BLaER1 treated with 17β-estradiol and CSF1 and Interleukin-3, amounts not matched to agents 10 nM and 100 nM (cell line): Measurements from ENCODE around the gene UBE3D.

Experiments used
- H3K27ac ChIP-seq, 11 experiments: shearing (Covaris generic); formaldehyde crosslinking; 2 replicates each; pipeline ENCODE4 v1.8.1; 2022
- H3K27me3 ChIP-seq, 11 experiments: shearing (Covaris generic); formaldehyde crosslinking; 2 replicates each; pipeline ENCODE4 v1.8.1; 2022
- H3K36me3 ChIP-seq, 11 experiments: shearing (Covaris generic); formaldehyde crosslinking; 2 replicates each; pipeline ENCODE4 v1.8.1; 2022
- H3K4me1 ChIP-seq, 10 experiments: shearing (Covaris generic); formaldehyde crosslinking; 2 replicates each; pipeline ENCODE4 v1.8.1; 2022
- H3K4me2 ChIP-seq, 11 experiments: shearing (Covaris generic); formaldehyde crosslinking; 2 replicates each; pipeline ENCODE4 v1.8.1; 2022
- H3K4me3 ChIP-seq, 10 experiments: shearing (Covaris generic); formaldehyde crosslinking; 2 replicates each; pipeline ENCODE4 v1.8.1; 2022
- H3K9ac ChIP-seq, 11 experiments: shearing (Covaris generic); formaldehyde crosslinking; 2 replicates each; pipeline ENCODE4 v1.8.1; 2022
- H3K9me3 ChIP-seq, 11 experiments: shearing (Covaris generic); formaldehyde crosslinking; replicated peaks in 1 of 11; 2 replicates each; pipeline ENCODE4 v1.8.1; 2022
- H4K20me1 ChIP-seq, 11 experiments: shearing (Covaris generic); formaldehyde crosslinking; 2 replicates each; pipeline ENCODE4 v1.8.1; 2022
- Cebpa-rat ChIP-seq, 11 experiments: shearing (Covaris generic); IDR thresholded peaks; 2 replicates each; pipeline ENCODE4 v1.8.1; 2022

UBE3D gene

GRCh38 chr6:83062225-83062624 is 3.4 kb downstream of the UBE3D start:
- no peaks in the 10 kb centered on the region for H3K9me3 ChIP-seq
- H4K20me1 ChIP-seq = no peaks in the 10 kb centered on the region
- H3K27ac ChIP-seq = no peak overlapping the region
- peaks cover 0 to 3% (median 0%) of the 10 kb centered on the region in 11 experiments; a peak in 1 of 22 replicates for H3K36me3 ChIP-seq
- H3K4me3 ChIP-seq = no peak overlapping the region
- H3K27me3 ChIP-seq = no peaks in the 10 kb centered on the region
- peaks cover 0 to 12% (median 6%) of the 10 kb centered on the region in 10 experiments; a peak in 6 of 20 replicates for H3K4me1 ChIP-seq
- TF ChIP-seq Cebpa-rat (IDR thresholded peaks at IDR 0.05) = no peak
- H3K9ac ChIP-seq = no peak overlapping the region
- no peak overlapping the region for H3K4me2 ChIP-seq

- peaks cover 0 to 12% (median 6%) of the 10 kb centered on the region in 10 experiments; a peak in 6 of 20 replicates for H3K4me1 ChIP-seq
- H3K4me2 ChIP-seq = no peak overlapping the region
- no peaks in the 10 kb centered on the region for H4K20me1 ChIP-seq
- no peak overlapping the region for H3K4me3 ChIP-seq
- H3K36me3 ChIP-seq = peaks cover 0 to 14% (median 0%) of the 10 kb centered on the region in 11 experiments; a peak in 4 of 22 replicates
- no peaks in the 10 kb centered on the region for H3K27me3 ChIP-seq
- H3K27ac ChIP-seq = no peak overlapping the region
- no peak overlapping the region for H3K9ac ChIP-seq
- H3K9me3 ChIP-seq = no peaks in the 10 kb centered on the region
- TF ChIP-seq Cebpa-rat (IDR thresholded peaks at IDR 0.05) = no peak
Measured at GRCh38 chr6:83061190-83061589, 4.5 kb downstream of the UBE3D start.

GRCh38 chr6:83057705-83058321 is 7.8 kb downstream of the UBE3D start:
- H3K4me3 ChIP-seq = no peak overlapping the region
- TF ChIP-seq Cebpa-rat (IDR thresholded peaks at IDR 0.05) = no peak
- no peaks in the 10 kb centered on the region for H3K27me3 ChIP-seq
- no peaks in the 10 kb centered on the region for H3K9me3 ChIP-seq
- H3K4me2 ChIP-seq = no peak overlapping the region
- no peaks in the 10 kb centered on the region for H4K20me1 ChIP-seq
- H3K4me1 ChIP-seq = peaks cover 0 to 4% (median 0%) of the 10 kb centered on the region in 10 experiments; a peak in 1 of 20 replicates
- H3K9ac ChIP-seq = no peak overlapping the region
- H3K27ac ChIP-seq = no peak overlapping the region
- H3K36me3 ChIP-seq = peaks cover 0 to 16% (median 0%) of the 10 kb centered on the region in 11 experiments; a peak in 4 of 22 replicates

- Histone ChIP-seq H3K4me2 (no peak overlapping the region), H3K4me1 (no peaks in the 10 kb centered on the region), H3K9ac (no peak overlapping the region), H3K36me3 (peaks cover 0 to 16% (median 0%) of the 10 kb centered on the region in 11 experiments; a peak in 4 of 22 replicates), H4K20me1 (no peaks in the 10 kb centered on the region), H3K27me3 (no peaks in the 10 kb centered on the region), H3K27ac (no peak overlapping the region), H3K9me3 (no peaks in the 10 kb centered on the region), H3K4me3 (no peak overlapping the region)
- TF ChIP-seq Cebpa-rat (IDR thresholded peaks at IDR 0.05) = no peak
Measured at GRCh38 chr6:83055366-83055964, 10.2 kb downstream of the UBE3D start.

- Histone ChIP-seq H3K36me3 (peaks cover 0 to 16% (median 0%) of the 10 kb centered on the region in 11 experiments; a peak in 4 of 22 replicates), H3K27me3 (no peaks in the 10 kb centered on the region), H3K4me1 (no peaks in the 10 kb centered on the region), H3K9ac (no peak overlapping the region), H3K4me3 (no peak overlapping the region), H4K20me1 (no peaks in the 10 kb centered on the region), H3K9me3 (no peaks in the 10 kb centered on the region), H3K27ac (no peak overlapping the region), H3K4me2 (no peak overlapping the region)
- no peak for TF ChIP-seq Cebpa-rat (IDR thresholded peaks at IDR 0.05)
Measured at GRCh38 chr6:83053678-83054077, 12.0 kb downstream of the UBE3D start.

GRCh38 chr6:83051377-83052172 is 14.1 kb downstream of the UBE3D start:
- Histone ChIP-seq H3K4me2 (no peak overlapping the region), H3K4me1 (no peaks in the 10 kb centered on the region), H3K4me3 (no peak overlapping the region), H3K36me3 (peaks cover 0 to 6% (median 0%) of the 10 kb centered on the region in 11 experiments; a peak in 3 of 22 replicates), H3K9me3 (no peaks in the 10 kb centered on the region), H3K27ac (no peak overlapping the region), H4K20me1 (no peaks in the 10 kb centered on the region), H3K27me3 (no peaks in the 10 kb centered on the region), H3K9ac (no peak overlapping the region)
- no peak for TF ChIP-seq Cebpa-rat (IDR thresholded peaks at IDR 0.05)

GRCh38 chr6:83047065-83047754 is 18.4 kb downstream of the UBE3D start:
- Histone ChIP-seq H3K4me3 (no peak overlapping the region), H3K27me3 (no peaks in the 10 kb centered on the region), H3K27ac (no peak overlapping the region), H3K4me2 (no peak overlapping the region), H3K9ac (no peak overlapping the region), H3K36me3 (peaks cover 0 to 5% (median 0%) of the 10 kb centered on the region in 11 experiments; a peak in 1 of 22 replicates), H3K9me3 (no peaks in the 10 kb centered on the region), H3K4me1 (no peaks in the 10 kb centered on the region), H4K20me1 (no peaks in the 10 kb centered on the region)
- TF ChIP-seq Cebpa-rat (IDR thresholded peaks at IDR 0.05) = no peak

GRCh38 chr6:83044091-83044768 is 21.4 kb downstream of the UBE3D start:
- no peaks in the 10 kb centered on the region for H3K27me3 ChIP-seq
- H3K4me1 ChIP-seq = no peaks in the 10 kb centered on the region
- H3K4me3 ChIP-seq = no peak overlapping the region
- H4K20me1 ChIP-seq = no peaks in the 10 kb centered on the region
- TF ChIP-seq Cebpa-rat (IDR thresholded peaks at IDR 0.05) = no peak
- no peaks in the 10 kb centered on the region for H3K9me3 ChIP-seq
- peaks cover 0 to 5% (median 0%) of the 10 kb centered on the region in 11 experiments; a peak in 1 of 22 replicates for H3K36me3 ChIP-seq
- no peak overlapping the region for H3K27ac ChIP-seq
- no peak overlapping the region for H3K9ac ChIP-seq
- H3K4me2 ChIP-seq = no peak overlapping the region
